SK-N-MC (cell line): ENCODE data around the gene CAMTA2.

Experiments used
- EZH2 ChIP-seq: fragments of 200-600 bp; sonication (generic); IDR thresholded peaks from one replicate; pipeline ENCODE4 v1.6.1; 2017; ENCODE audit warnings: antibody characterized with exemption
- POLR2AphosphoS5 ChIP-seq: IDR thresholded peaks from 2 replicates; pipeline ENCODE4 v1.6.1; 2012; ENCODE audit warnings: mild to moderate bottlenecking, low read depth, low read length, borderline replicate concordance

DNA sequence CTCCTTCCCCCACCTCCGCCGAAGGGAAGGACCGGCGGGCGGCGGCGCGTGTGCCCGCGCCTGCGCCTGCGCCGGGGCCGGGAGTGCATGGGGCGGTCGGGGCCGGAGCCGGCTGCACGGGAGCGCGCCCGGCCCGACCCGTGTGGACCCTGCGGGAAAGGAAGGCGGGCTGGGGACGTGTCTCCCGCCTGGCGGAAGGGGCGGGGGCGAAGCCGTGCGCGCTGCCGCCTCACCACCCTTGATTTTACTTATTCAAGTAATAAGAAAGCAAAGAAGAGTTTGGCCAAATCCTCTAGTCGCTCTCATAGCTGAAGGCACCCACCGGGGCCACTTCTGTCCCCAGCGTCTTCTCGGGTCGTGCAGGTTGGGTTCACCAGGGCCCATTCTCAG lies 38.5 kb downstream of the CAMTA2 start:
- no peak for TF ChIP-seq EZH2
- no peak for TF ChIP-seq POLR2AphosphoS5
